Inferior parietal cortex (tissue), 1 donor: ENCODE results near the gene PHACTR1.
"Not testable (repeated sequence)": the region's sequence is repeated elsewhere in the genome, so short reads cannot be mapped to it uniquely, and the experiment has no call there.

Source experiments
- DNase-seq: peaks from one replicate; pipeline ENCODE4 v3.0.0-alpha.2; 2016; ENCODE audit errors: extremely low spot score

The PHACTR1 gene

GRCh38 chr6:12716298-12716916 is at the start of gene PHACTR1:
PHACTR1 (plus strand) TSS chr6:12716767.
- DNase-seq = peak; percentile 31

GRCh38 chr6:12666886-12667285 is 49.7 kb upstream of the PHACTR1 start:
- DNase-seq = no peak

- DNase-seq = no peak
Observed at GRCh38 chr6:12675931-12676330, 40.6 kb upstream of the PHACTR1 start.

- DNase-seq = no peak
Observed at GRCh38 chr6:12679341-12679740, 37.2 kb upstream of the PHACTR1 start.

- no peak for DNase-seq
Observed at GRCh38 chr6:12693122-12693521, 23.4 kb upstream of the PHACTR1 start.

- DNase-seq = no peak
Observed at GRCh38 chr6:12698298-12698697, 18.3 kb upstream of the PHACTR1 start.

GRCh38 chr6:12704946-12705345 is 11.6 kb upstream of the PHACTR1 start:
- DNase-seq = no peak

- DNase-seq = peak; percentile 65
Observed at GRCh38 chr6:12709116-12709515, 7.5 kb upstream of the PHACTR1 start.

- no peak for DNase-seq
Observed at GRCh38 chr6:12709556-12710232, 6.9 kb upstream of the PHACTR1 start.

- no peak for DNase-seq
Observed at GRCh38 chr6:12710921-12711320, 5.6 kb upstream of the PHACTR1 start.

- no peak for DNase-seq
Observed at GRCh38 chr6:12714022-12714421, 2.5 kb upstream of the PHACTR1 start.

- DNase-seq = no peak
Observed at GRCh38 chr6:12715437-12715836, 1.1 kb upstream of the PHACTR1 start.

- DNase-seq = peak; percentile 47
Observed at GRCh38 chr6:12717356-12717755, 789 bp downstream of the PHACTR1 start.

GRCh38 chr6:12718015-12718414 is 1.4 kb downstream of the PHACTR1 start:
- DNase-seq = peak; percentile 33

- peak; percentile 30 for DNase-seq
Observed at GRCh38 chr6:12719017-12719416, 2.5 kb downstream of the PHACTR1 start.

- peak; percentile 42 for DNase-seq
Observed at GRCh38 chr6:12720310-12720709, 3.7 kb downstream of the PHACTR1 start.

- no peak for DNase-seq
Observed at GRCh38 chr6:12725263-12725662, 8.7 kb downstream of the PHACTR1 start.

GRCh38 chr6:12729467-12729866 is 12.9 kb downstream of the PHACTR1 start:
- no peak for DNase-seq

GRCh38 chr6:12730809-12731208 is 14.2 kb downstream of the PHACTR1 start:
- DNase-seq = not testable (repeated sequence)

GRCh38 chr6:12733876-12734275 is 17.3 kb downstream of the PHACTR1 start:
- DNase-seq = no peak

GRCh38 chr6:12735786-12736185 is 19.2 kb downstream of the PHACTR1 start:
- no peak for DNase-seq

GRCh38 chr6:12748411-12748810 is 31.8 kb downstream of the PHACTR1 start:
- DNase-seq = no peak

GRCh38 chr6:12748815-12749521 is 32.4 kb downstream of the PHACTR1 start:
- no peak for DNase-seq
